Stimulated activated CD4-positive, alpha-beta T cell treated with anti-CD3 and anti-CD28 coated beads, Interleukin-2, amount 100 ng/mL, for 24 hours (primary cell): ENCODE data around the gene MEIS1.
"Not testable (repeated sequence)": the region's sequence is repeated elsewhere in the genome, so short reads cannot be mapped to it uniquely, and the experiment has no call there.

Source experiments
- DNase-seq, 2 donors: peaks; one replicate each; pipeline ENCODE4 v3.0.0-alpha.2; 2020

MEIS1 gene

GRCh38 chr2:66472225-66472843 lies 37.4 kb downstream of the MEIS1 start:
- no peak for DNase-seq

- DNase-seq: no peak
Observed at GRCh38 chr2:66477135-66477842, 42.4 kb downstream of the MEIS1 start.

- no peak for DNase-seq
Observed at GRCh38 chr2:66478299-66478698, 43.4 kb downstream of the MEIS1 start.

- no peak for DNase-seq
Observed at GRCh38 chr2:66478731-66479316, 43.9 kb downstream of the MEIS1 start.

- no peak for DNase-seq
Observed at GRCh38 chr2:66481100-66481549, 46.2 kb downstream of the MEIS1 start.

GRCh38 chr2:66485252-66485651 lies 50.3 kb downstream of the MEIS1 start:
- not testable (repeated sequence) for DNase-seq

GRCh38 chr2:66488946-66489345 lies 54.0 kb downstream of the MEIS1 start:
- DNase-seq: no peak

- DNase-seq: no peak
Observed at GRCh38 chr2:66489436-66489835, 54.5 kb downstream of the MEIS1 start.

- no peak for DNase-seq
Observed at GRCh38 chr2:66490588-66491001, 55.7 kb downstream of the MEIS1 start.

- no peak for DNase-seq
Observed at GRCh38 chr2:66494708-66495107, 59.8 kb downstream of the MEIS1 start.

GRCh38 chr2:66495788-66496640 lies 61.1 kb downstream of the MEIS1 start:
- no peak for DNase-seq

GRCh38 chr2:66496670-66497420 lies 61.9 kb downstream of the MEIS1 start:
- DNase-seq: no peak

- no peak for DNase-seq
Observed at GRCh38 chr2:66497431-66498288, 62.7 kb downstream of the MEIS1 start.

- DNase-seq: no peak
Observed at GRCh38 chr2:66498289-66498975, 63.5 kb downstream of the MEIS1 start.

- DNase-seq: no peak
Observed at GRCh38 chr2:66501267-66501666, 66.3 kb downstream of the MEIS1 start.

- no peak for DNase-seq
Observed at GRCh38 chr2:66506265-66506664, 71.3 kb downstream of the MEIS1 start.

- no peak for DNase-seq
Observed at GRCh38 chr2:66507673-66508201, 72.8 kb downstream of the MEIS1 start.

GRCh38 chr2:66508484-66509071 lies 73.7 kb downstream of the MEIS1 start:
- DNase-seq: no peak

GRCh38 chr2:66509326-66509811 lies 74.4 kb downstream of the MEIS1 start:
- no peak for DNase-seq

GRCh38 chr2:66512626-66513025 lies 77.7 kb downstream of the MEIS1 start:
- DNase-seq: no peak
